Gastroesophageal sphincter (tissue), 3 donors: ENCODE measurements around the gene VWA2.

Experiments
- EP300 ChIP-seq: sonication (generic); formaldehyde crosslinking; IDR thresholded peaks from one replicate; pipeline ENCODE4 v1.6.1; 2017; ENCODE audit warnings: antibody characterized with exemption, mild to moderate bottlenecking
- POLR2A ChIP-seq, 2 donors: fragments of 450-650 bp; IDR thresholded peaks; one replicate each; pipeline ENCODE4 v1.6.1; 2017; ENCODE audit warnings: antibody characterized with exemption in 2 of 2, mild to moderate bottlenecking in 2 of 2, moderate library complexity in 1 of 2
- POLR2AphosphoS5 ChIP-seq: sonication (generic); formaldehyde crosslinking; IDR thresholded peaks from one replicate; pipeline ENCODE4 v1.6.1; 2017; ENCODE audit warnings: antibody characterized with exemption
- TF ChIP-seq, protein P1 (sequence below), 4 experiments: fragments of 200-600 bp in 2 of 4; fragments of 450-650 bp in 2 of 4; sonication (generic) in 1 of 4; IDR thresholded peaks; one replicate each; pipeline ENCODE4 v1.5.1; 2017 to 2019; ENCODE audit warnings: antibody characterized with exemption in 4 of 4, mild to moderate bottlenecking in 2 of 4, moderate library complexity in 2 of 4

DNA sequence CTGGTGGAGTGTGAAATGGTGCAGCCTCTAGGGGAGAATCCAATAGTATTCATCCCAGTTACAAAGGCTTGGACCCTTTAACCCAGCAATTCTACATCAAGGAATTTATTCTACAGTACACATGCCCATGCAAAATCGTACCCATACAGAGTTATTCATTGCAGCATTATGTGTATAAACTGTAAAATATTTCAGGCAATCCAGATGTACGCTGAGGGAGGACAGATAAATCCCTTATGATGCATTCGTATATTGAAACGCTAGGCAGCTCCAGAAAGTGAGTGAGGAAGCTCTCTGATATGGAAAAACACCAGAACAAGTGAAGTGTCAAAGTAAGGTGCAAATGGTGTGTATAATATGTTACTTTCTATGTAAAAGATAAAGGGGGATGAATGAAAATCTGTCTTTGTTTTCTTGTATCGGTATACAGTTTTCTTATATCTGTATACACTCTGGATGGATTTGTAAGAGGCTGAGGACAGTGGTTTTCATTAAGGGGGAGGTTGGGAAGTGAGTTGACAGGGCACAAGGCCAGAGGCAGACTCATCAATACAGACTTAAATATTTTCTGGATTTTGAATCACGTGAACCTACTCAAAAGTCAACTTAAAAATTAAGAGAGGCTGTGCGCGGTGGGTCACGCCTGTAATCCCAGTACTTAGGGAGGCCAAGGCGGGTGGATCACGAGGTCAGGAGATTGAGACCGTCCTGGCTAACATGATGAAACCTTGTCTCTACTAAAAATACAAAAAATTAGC is 17.1 kb downstream of the VWA2 start:
- TF ChIP-seq, protein P1, sequence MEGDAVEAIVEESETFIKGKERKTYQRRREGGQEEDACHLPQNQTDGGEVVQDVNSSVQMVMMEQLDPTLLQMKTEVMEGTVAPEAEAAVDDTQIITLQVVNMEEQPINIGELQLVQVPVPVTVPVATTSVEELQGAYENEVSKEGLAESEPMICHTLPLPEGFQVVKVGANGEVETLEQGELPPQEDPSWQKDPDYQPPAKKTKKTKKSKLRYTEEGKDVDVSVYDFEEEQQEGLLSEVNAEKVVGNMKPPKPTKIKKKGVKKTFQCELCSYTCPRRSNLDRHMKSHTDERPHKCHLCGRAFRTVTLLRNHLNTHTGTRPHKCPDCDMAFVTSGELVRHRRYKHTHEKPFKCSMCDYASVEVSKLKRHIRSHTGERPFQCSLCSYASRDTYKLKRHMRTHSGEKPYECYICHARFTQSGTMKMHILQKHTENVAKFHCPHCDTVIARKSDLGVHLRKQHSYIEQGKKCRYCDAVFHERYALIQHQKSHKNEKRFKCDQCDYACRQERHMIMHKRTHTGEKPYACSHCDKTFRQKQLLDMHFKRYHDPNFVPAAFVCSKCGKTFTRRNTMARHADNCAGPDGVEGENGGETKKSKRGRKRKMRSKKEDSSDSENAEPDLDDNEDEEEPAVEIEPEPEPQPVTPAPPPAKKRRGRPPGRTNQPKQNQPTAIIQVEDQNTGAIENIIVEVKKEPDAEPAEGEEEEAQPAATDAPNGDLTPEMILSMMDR (IDR thresholded peaks at IDR 0.05) = no peak
- no peak for TF ChIP-seq POLR2A (IDR thresholded peaks at IDR 0.05)
- no peak for TF ChIP-seq EP300
- TF ChIP-seq POLR2AphosphoS5 = no peak
